A673 (cell line): Measurements from ENCODE around the gene SULT2B1.

Source experiments
- EZH2 ChIP-seq: fragments of 200-600 bp; sonication (generic); IDR thresholded peaks from 2 replicates; pipeline ENCODE4 v1.6.1; 2017; ENCODE audit warnings: borderline replicate concordance, low read depth, mild to moderate bottlenecking, mixed read lengths, antibody characterized with exemption, low read length; ENCODE audit not compliant: poor library complexity, severe bottlenecking
- TF ChIP-seq, protein P1 (sequence below): fragments of 300-800, 200-600 bp; sonication (generic); conservative IDR thresholded peaks from 2 replicates; pipeline ENCODE4 v1.5.1; 2017; ENCODE audit warnings: low read depth, mild to moderate bottlenecking, antibody characterized with exemption, low read length, moderate library complexity, mixed read lengths

DNA sequence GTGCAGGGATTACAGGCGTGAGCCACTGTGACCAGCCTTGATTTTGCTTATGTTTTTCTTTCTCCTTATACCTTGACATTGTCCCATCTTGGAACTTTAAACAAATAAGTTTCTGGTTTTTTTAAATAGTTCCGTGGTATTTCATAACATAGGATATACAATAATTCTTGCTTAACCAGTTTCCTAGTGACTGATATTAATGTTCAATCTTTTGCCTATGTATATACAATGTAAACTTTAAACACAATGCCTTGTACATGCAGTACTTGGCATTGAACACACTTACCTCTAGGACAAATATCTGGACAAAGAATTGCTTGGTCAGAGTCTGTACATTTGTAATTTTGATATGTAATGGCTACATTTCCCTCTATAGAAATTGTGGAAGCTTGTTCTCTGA lies 30.2 kb downstream of the SULT2B1 start:
- TF ChIP-seq, protein P1, sequence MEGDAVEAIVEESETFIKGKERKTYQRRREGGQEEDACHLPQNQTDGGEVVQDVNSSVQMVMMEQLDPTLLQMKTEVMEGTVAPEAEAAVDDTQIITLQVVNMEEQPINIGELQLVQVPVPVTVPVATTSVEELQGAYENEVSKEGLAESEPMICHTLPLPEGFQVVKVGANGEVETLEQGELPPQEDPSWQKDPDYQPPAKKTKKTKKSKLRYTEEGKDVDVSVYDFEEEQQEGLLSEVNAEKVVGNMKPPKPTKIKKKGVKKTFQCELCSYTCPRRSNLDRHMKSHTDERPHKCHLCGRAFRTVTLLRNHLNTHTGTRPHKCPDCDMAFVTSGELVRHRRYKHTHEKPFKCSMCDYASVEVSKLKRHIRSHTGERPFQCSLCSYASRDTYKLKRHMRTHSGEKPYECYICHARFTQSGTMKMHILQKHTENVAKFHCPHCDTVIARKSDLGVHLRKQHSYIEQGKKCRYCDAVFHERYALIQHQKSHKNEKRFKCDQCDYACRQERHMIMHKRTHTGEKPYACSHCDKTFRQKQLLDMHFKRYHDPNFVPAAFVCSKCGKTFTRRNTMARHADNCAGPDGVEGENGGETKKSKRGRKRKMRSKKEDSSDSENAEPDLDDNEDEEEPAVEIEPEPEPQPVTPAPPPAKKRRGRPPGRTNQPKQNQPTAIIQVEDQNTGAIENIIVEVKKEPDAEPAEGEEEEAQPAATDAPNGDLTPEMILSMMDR, result no peak
- TF ChIP-seq EZH2, result no peak
